IPS DF 19.7 (cell line): ENCODE measurements around the gene EOLA1.
"Not testable (repeated sequence)": the region's sequence is repeated elsewhere in the genome, so short reads cannot be mapped to it uniquely, and the experiment has no call there.

ENCODE experiments used
- DNase-seq: peaks from one replicate; pipeline ENCODE4 v3.0.0-alpha.2; 2013; ENCODE audit warnings: low read depth, low spot score

Gene EOLA1

GRCh38 chrX:149540621-149541520, at the start of gene EOLA1:
TSS of gene EOLA1 (plus strand) at chrX:149541012. CDS start at chrX:149545631, 4,619 bp downstream.
- peak; percentile 63 for DNase-seq

- DNase-seq = no peak
These were observed 49.0 kb upstream of the EOLA1 start for GRCh38 chrX:149491812-149492211.

- no peak for DNase-seq
These were observed 46.9 kb upstream of the EOLA1 start for GRCh38 chrX:149493567-149494562.

- no peak for DNase-seq
These were observed 45.8 kb upstream of the EOLA1 start for GRCh38 chrX:149494844-149495565.

- no peak for DNase-seq
These were observed 45.2 kb upstream of the EOLA1 start for GRCh38 chrX:149495573-149496071.

- no peak for DNase-seq
These were observed 43.8 kb upstream of the EOLA1 start for GRCh38 chrX:149497054-149497453.

- no peak for DNase-seq
These were observed 43.2 kb upstream of the EOLA1 start for GRCh38 chrX:149497626-149498025.

- no peak for DNase-seq
These were observed 42.0 kb upstream of the EOLA1 start for GRCh38 chrX:149498767-149499166.

GRCh38 chrX:149499766-149500165, 41.0 kb upstream of the EOLA1 start:
- DNase-seq = no peak

GRCh38 chrX:149502923-149503322, 37.9 kb upstream of the EOLA1 start:
- not testable (repeated sequence) for DNase-seq

- not testable (repeated sequence) for DNase-seq
These were observed 37.4 kb upstream of the EOLA1 start for GRCh38 chrX:149503446-149503845.

- no peak for DNase-seq
These were observed 36.4 kb upstream of the EOLA1 start for GRCh38 chrX:149504226-149504914.

GRCh38 chrX:149504915-149505651, 35.7 kb upstream of the EOLA1 start, which contains the start of gene IDS:
TSS of gene IDS (minus strand) at chrX:149505306. CDS start at chrX:149505137, 169 bp downstream.
- no peak for DNase-seq

GRCh38 chrX:149505671-149506070, 35.1 kb upstream of the EOLA1 start:
- no peak for DNase-seq

GRCh38 chrX:149506349-149506748, 34.5 kb upstream of the EOLA1 start:
- DNase-seq = no peak

- DNase-seq = no peak
These were observed 32.3 kb upstream of the EOLA1 start for GRCh38 chrX:149508467-149508866.

- DNase-seq = no peak
These were observed 30.4 kb upstream of the EOLA1 start for GRCh38 chrX:149510386-149510785.

GRCh38 chrX:149511081-149511480, 29.7 kb upstream of the EOLA1 start:
- no peak for DNase-seq

GRCh38 chrX:149512225-149512885, 28.5 kb upstream of the EOLA1 start:
- DNase-seq = no peak
